Smooth muscle cell (in vitro differentiated cells): ENCODE measurements around the gene PHC3. TPM values are rescaled to one million over a fixed set of nuclear protein-coding genes. Genes with fewer than 3 reads are reported as not detected.
"Not testable (repeated sequence)": the region's sequence is repeated elsewhere in the genome, so short reads cannot be mapped to it uniquely, and the experiment has no call there.

ENCODE experiments used
- DNase-seq: peaks from one replicate; lab custom pipeline; 2025; ENCODE audit not compliant: unreplicated experiment; lab: John Stamatoyannopoulos, UW
- H2AFZ ChIP-seq: fragments of 200-600 bp; sonication (generic); 2 replicates; pipeline ENCODE4 v1.6.0; 2016; ENCODE audit warnings: antibody characterized with exemption, low read depth, mild to moderate bottlenecking
- H3F3A ChIP-seq: fragments of 200-600 bp; sonication (generic); 2 replicates; pipeline ENCODE4 v1.6.0; 2017; ENCODE audit warnings: antibody characterized with exemption, low read depth
- H3K27ac ChIP-seq: fragments of 200-600 bp; sonication (generic); 2 replicates; pipeline ENCODE4 v1.5.1; 2016; ENCODE audit warnings: low read depth, mild to moderate bottlenecking
- H3K27me3 ChIP-seq: fragments of 200-600 bp; sonication (generic); 2 replicates; pipeline ENCODE4 v1.6.1; 2016; ENCODE audit warnings: low read depth, mild to moderate bottlenecking
- H3K36me3 ChIP-seq: fragments of 200-600 bp; sonication (generic); 2 replicates; pipeline ENCODE4 v1.5.1; 2016; ENCODE audit warnings: low read depth
- H3K4me1 ChIP-seq: fragments of 200-600 bp; sonication (generic); 2 replicates; pipeline ENCODE4 v1.5.1; 2016; ENCODE audit warnings: low read depth
- H3K4me2 ChIP-seq: fragments of 200-600 bp; sonication (generic); 2 replicates; pipeline ENCODE4 v1.6.0; 2016; ENCODE audit warnings: mild to moderate bottlenecking
- H3K4me3 ChIP-seq: fragments of 200-600 bp; sonication (generic); 2 replicates; pipeline ENCODE4 v1.5.1; 2016; ENCODE audit warnings: mild to moderate bottlenecking
- H3K79me2 ChIP-seq: fragments of 200-600 bp; sonication (generic); 2 replicates; pipeline ENCODE4 v1.6.0; 2016; ENCODE audit warnings: low read depth, mild to moderate bottlenecking
- H3K9ac ChIP-seq: fragments of 200-600 bp; sonication (generic); 2 replicates; pipeline ENCODE4 v1.6.0; 2016; ENCODE audit warnings: low read depth
- H3K9me3 ChIP-seq: fragments of 200-600 bp; sonication (generic); replicated peaks from 2 replicates; pipeline ENCODE4 v1.5.1; 2016; ENCODE audit warnings: low read depth
- H4K20me1 ChIP-seq: fragments of 200-600 bp; sonication (generic); 2 replicates; pipeline ENCODE4 v1.6.0; 2016; ENCODE audit warnings: low read depth
- WGBS: methylation state at CpG from one replicate; pipeline ENCODE4 v1.1.7; 2016; ENCODE audit warnings: low lambda C conversion rate; 5-methylcytosine and 5-hydroxymethylcytosine counted together
- polyA plus RNA-seq: library from polyadenylated mRNA; unstranded; fragments of >200 nt; fragmentation: Nextera tagmentation; extraction: Ambion mirVana; gene quantifications from 2 replicates; pipeline ENCODE4 v1.2.1, GENCODE V29; 2016
- total RNA-seq: library from RNA; depleted of rRNA; stranded (reverse); fragments of >200 nt; gene quantifications from 2 replicates; pipeline ENCODE4 v1.2.3, GENCODE V29; 2014
- TF ChIP-seq, protein P1 (sequence below): fragments of 200-600 bp; sonication (generic); IDR thresholded peaks from 2 replicates; pipeline ENCODE4 v1.5.1; 2017; ENCODE audit warnings: borderline replicate concordance, mild to moderate bottlenecking, antibody characterized with exemption; ENCODE audit not compliant: insufficient read depth, poor library complexity, severe bottlenecking

The PHC3 gene
- total and polyA plus RNA-seq, 2 experiments from 2014 or later: 28.8 to 33.1 TPM

DNA sequence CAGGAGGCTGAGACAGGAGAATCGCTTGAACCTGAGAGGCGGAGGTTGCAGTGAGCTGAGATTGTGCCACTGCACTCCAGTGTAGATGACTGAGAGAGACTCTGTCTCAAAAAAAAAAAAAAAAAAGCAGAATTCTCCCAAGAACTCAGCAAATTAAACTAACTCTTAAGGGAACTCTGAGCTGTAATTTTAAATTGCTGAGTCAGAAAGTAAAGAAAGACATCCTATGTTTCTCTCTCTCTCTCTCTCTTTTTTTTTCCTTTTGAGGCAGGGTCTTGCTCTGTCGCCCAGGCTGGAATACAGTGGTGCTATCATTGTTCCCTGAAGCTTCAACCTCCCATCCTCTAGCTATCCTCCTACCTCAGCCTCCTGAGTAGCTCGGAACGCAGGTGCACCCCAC, 20.0 kb upstream of the PHC3 start:
- Histone ChIP-seq H3K27ac (no peak overlapping the region), H3K9ac (no peak overlapping the region), H3K4me3 (no peak overlapping the region), H4K20me1 (no peaks in the 10 kb centered on the region), H3F3A (no peaks in the 10 kb centered on the region), H3K79me2 (no peaks in the 10 kb centered on the region), H3K36me3 (no peaks in the 10 kb centered on the region), H3K4me2 (no peak overlapping the region), H2AFZ (no peak overlapping the region), H3K4me1 (no peaks in the 10 kb centered on the region), H3K9me3 (no peaks in the 10 kb centered on the region), H3K27me3 (no peaks in the 10 kb centered on the region)
- 92% methylated on average over 5 of the region's 5 CpGs for WGBS
- TF ChIP-seq, protein P1, sequence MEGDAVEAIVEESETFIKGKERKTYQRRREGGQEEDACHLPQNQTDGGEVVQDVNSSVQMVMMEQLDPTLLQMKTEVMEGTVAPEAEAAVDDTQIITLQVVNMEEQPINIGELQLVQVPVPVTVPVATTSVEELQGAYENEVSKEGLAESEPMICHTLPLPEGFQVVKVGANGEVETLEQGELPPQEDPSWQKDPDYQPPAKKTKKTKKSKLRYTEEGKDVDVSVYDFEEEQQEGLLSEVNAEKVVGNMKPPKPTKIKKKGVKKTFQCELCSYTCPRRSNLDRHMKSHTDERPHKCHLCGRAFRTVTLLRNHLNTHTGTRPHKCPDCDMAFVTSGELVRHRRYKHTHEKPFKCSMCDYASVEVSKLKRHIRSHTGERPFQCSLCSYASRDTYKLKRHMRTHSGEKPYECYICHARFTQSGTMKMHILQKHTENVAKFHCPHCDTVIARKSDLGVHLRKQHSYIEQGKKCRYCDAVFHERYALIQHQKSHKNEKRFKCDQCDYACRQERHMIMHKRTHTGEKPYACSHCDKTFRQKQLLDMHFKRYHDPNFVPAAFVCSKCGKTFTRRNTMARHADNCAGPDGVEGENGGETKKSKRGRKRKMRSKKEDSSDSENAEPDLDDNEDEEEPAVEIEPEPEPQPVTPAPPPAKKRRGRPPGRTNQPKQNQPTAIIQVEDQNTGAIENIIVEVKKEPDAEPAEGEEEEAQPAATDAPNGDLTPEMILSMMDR: no peak
- no peak for DNase-seq

GRCh38 chr3:170200987-170201386, 19.5 kb upstream of the PHC3 start:
- Histone ChIP-seq H3K27me3 (no peaks in the 10 kb centered on the region), H3K4me1 (no peaks in the 10 kb centered on the region), H2AFZ (no peak overlapping the region), H3K9me3 (no peaks in the 10 kb centered on the region), H3K4me3 (no peak overlapping the region), H3K36me3 (no peaks in the 10 kb centered on the region), H3K4me2 (no peak overlapping the region), H3K9ac (no peak overlapping the region), H3K79me2 (no peaks in the 10 kb centered on the region), H4K20me1 (no peaks in the 10 kb centered on the region), H3K27ac (no peak overlapping the region), H3F3A (no peaks in the 10 kb centered on the region)
- no peak for DNase-seq
- TF ChIP-seq, protein P1: no peak

DNA sequence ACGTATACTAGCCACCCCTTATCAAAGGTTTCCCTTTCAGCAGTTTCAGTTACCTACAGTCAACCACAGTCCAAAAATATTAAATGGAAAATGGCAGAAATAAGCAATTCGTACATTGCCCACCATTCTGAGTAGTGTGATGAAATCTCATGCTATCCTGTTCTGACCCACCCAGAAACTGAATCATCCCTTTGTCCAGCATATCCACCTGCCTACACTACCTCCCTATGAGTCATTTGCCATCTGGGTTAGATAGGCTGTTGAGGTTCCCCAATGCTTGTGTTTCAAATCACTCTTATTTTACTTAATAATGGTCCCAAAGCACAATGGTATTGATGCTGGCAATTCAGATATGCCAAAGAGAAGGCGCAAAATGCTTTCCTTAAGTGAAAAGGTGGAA, 15.3 kb upstream of the PHC3 start:
- H3K79me2 ChIP-seq: no peaks in the 10 kb centered on the region
- no peaks in the 10 kb centered on the region for H3F3A ChIP-seq
- H2AFZ ChIP-seq: no peak overlapping the region
- H4K20me1 ChIP-seq: no peaks in the 10 kb centered on the region
- WGBS: 95% methylated on average over 3 of the region's 3 CpGs
- H3K36me3 ChIP-seq: no peaks in the 10 kb centered on the region
- H3K4me2 ChIP-seq: no peak overlapping the region
- no peaks in the 10 kb centered on the region for H3K4me1 ChIP-seq
- no peak overlapping the region for H3K27ac ChIP-seq
- H3K9me3 ChIP-seq: no peaks in the 10 kb centered on the region
- H3K27me3 ChIP-seq: no peaks in the 10 kb centered on the region
- DNase-seq: no peak
- H3K4me3 ChIP-seq: no peak overlapping the region
- TF ChIP-seq, protein P1: no peak
- no peak overlapping the region for H3K9ac ChIP-seq

DNA sequence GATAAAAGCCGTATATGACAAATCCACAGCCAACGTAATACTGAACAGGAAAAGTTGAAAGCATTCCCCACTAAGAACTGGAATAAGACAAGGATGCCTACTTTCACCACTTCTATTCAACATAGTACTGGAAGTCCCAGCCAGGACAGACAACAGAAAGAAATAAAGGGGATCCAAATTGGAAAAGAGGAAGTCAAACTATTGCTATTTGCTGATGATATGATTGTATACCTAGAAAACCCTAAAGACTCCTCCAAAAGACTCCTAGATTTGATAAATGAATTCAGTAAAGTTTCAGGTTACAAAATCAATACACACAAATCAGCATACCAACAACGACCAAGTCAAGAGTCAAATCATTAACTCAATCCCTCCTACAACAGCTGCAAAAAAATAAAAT, 14.2 kb upstream of the PHC3 start:
- not testable (repeated sequence) for H3K36me3 ChIP-seq, H4K20me1 ChIP-seq, H3F3A ChIP-seq, H3K4me1 ChIP-seq, H3K27ac ChIP-seq, H2AFZ ChIP-seq, H3K27me3 ChIP-seq, H3K9me3 ChIP-seq, H3K9ac ChIP-seq, DNase-seq, H3K4me2 ChIP-seq, H3K79me2 ChIP-seq, H3K4me3 ChIP-seq
- 86% methylated on average over 3 of the region's 3 CpGs for WGBS
